Stimulated activated CD8-positive, alpha-beta memory T cell treated with anti-CD3 and anti-CD28 coated beads, Interleukin-12 subunit alpha, Interleukin-12 subunit beta, amount 100 ng/mL, for 4 hours (primary cell): ENCODE results near the gene CDH12.

Source experiments
- DNase-seq: peaks from one replicate; pipeline ENCODE4 v3.0.0-alpha.2; 2020; ENCODE audit warnings: low read depth

Gene CDH12

DNA sequence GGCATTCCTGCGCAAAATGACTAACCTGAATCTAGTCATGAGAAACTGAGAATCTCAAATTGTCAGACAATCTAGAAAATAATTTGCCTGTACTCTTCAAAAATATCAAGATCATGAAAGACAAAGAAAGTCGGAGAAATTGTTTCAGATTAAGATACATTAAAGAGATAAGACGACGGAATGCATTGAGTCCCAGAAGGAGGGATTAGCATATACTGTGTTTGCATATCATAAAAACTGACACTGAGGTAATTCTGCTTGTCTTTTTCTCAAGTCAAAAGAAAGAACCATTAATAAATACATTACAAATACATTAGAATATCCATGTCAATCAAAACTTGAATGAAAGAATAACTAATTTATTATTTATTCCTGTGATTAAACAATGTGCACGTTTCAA is 88.4 kb downstream of the CDH12 start:
- no peak for DNase-seq

GRCh38 chr5:22757776-22758175 is 95.4 kb downstream of the CDH12 start:
- no peak for DNase-seq

DNA sequence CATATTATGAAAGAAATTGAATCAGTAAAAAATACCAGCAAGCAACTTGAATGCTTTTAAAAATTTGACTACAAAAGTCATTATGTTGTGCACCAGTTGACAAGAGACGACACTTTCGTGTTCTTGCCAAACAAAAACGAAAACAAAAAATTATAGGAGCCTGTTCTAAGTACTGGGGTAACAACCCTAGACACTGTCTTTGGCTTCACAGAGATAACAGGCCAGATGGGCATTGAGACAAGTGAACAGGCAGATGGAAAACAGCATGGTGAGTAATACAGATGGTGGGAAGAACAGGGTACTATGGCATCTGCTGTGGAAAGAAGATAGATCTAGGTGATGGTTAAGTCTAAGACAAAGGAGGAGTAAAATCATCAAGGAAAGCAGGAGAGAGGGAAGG is 99.0 kb downstream of the CDH12 start:
- no peak for DNase-seq

- DNase-seq: no peak
Measured at GRCh38 chr5:22751536-22751935, 101.6 kb downstream of the CDH12 start.

- DNase-seq: no peak
Measured at GRCh38 chr5:22736443-22737003, 116.6 kb downstream of the CDH12 start.

- no peak for DNase-seq
Measured at GRCh38 chr5:22734907-22735306, 118.2 kb downstream of the CDH12 start.

- no peak for DNase-seq
Measured at GRCh38 chr5:22728610-22729009, 124.5 kb downstream of the CDH12 start.

DNA sequence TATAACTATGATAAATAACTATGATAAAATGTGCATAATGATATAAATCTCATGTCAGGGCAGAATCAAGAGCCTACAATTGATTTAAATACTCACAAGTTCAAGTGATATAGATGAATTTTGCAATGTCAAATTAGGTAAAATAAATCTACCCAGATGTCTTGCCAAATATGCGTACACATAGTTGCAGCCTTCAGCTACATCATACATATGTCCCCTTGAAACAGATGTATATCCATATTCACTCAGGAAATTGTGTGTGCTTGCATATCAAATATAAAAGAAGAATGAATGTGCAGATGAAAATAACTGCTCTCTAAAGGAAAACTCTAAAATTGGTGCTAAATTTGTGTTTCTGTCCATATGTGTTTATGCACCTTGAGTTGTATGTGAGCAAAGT is 130.7 kb downstream of the CDH12 start:
- DNase-seq: no peak

- DNase-seq: no peak
Measured at GRCh38 chr5:22722056-22722455, 131.1 kb downstream of the CDH12 start.

DNA sequence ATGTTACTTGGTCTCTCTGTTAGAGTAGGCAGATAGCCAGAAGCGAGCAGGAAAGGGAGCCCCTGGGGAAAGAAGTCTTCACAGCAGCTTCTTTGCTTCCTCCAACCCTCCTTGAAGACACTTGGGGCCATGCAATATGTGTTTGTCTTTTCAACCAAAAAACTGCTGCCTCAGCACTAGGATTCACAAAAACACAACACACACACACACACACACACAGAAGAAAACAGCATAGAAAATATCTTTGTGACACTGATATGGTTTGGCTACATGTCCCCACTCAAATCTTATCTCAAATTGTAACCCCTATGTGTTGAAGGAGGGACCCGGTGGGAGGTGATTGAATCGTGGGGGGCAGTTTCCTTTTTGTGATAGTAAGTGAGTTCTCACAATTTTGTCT is 133.3 kb downstream of the CDH12 start:
- no peak for DNase-seq

DNA sequence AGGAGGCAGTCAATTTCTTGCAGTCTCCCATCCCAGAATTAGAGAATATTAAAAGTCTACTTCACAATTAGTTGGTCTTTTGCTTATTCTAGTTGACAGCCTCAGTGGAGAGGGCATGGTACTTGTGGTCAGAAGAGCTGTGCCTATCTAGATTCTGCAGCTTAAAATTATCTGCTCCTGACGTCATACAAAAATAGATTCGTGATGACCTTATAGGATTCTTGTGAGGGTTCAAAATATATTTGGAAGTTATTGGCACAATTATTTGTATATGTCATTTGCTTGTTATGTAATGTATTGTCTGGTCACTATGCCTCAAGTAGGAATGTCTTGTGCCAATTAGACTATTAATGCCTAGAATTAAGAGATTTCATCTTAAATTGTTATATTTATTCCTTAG is 142.5 kb downstream of the CDH12 start:
- no peak for DNase-seq

- DNase-seq: no peak
Measured at GRCh38 chr5:22709743-22710142, 143.4 kb downstream of the CDH12 start.

GRCh38 chr5:22708770-22709328 is 144.3 kb downstream of the CDH12 start:
- DNase-seq: no peak

DNA sequence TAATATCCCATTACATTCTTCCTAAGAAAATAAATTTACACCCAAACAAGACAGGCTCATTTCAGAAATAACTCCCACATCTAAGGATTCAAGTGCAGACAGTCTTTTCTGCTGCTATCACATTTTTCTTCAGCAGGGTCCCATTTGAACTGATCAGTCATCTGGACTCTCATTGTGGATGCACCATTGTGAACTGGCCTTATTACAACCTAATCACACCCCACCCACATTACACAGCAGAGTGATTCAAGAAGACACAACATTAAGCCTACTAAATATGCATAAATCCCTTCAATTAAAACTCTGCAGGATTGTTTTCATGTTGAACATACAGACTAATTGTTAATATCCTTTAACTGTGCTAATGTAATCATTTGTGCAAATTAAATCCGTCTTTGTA is 146.2 kb downstream of the CDH12 start:
- no peak for DNase-seq

GRCh38 chr5:22699319-22699718 is 153.8 kb downstream of the CDH12 start:
- DNase-seq: no peak

DNA sequence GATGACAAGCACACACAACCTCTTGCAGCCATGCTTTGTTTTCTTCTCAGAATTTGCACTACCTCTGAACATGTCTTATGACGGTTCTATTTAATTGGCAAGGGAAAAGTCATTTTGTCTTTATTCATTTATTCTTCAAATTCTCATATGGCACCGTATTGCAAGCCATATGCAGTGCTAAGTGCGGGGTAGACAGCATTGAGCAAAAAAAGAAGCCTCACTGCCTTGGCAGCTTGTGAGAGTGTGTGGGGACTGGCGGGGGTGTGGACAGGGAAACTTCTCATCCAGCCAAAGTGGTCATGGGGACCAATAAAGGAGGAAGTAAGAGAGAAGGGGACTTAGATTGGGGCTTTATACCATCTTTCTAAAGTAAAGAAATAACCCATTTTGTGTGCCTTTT is 160.0 kb downstream of the CDH12 start:
- DNase-seq: no peak

- no peak for DNase-seq
Measured at GRCh38 chr5:22683050-22683449, 170.1 kb downstream of the CDH12 start.

DNA sequence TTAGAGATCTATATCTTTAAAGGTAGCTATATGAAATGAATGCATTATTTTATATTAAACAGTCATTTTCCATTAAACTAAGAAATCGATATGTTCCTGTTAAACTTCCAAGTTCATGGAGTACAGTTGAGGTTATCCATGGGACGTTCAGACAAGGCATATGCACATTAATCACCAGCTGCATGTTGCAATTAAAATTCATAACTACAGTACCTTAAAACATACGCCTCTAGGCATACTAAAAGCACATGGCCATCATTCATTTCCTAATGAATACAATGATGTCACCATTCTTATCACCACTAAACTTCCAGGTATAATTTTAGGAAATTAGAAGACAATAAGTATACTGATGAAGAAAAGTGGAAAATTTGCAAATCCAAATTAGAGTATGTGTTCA is 174.3 kb downstream of the CDH12 start:
- no peak for DNase-seq

GRCh38 chr5:22673131-22673530 is 180.0 kb downstream of the CDH12 start:
- no peak for DNase-seq

DNA sequence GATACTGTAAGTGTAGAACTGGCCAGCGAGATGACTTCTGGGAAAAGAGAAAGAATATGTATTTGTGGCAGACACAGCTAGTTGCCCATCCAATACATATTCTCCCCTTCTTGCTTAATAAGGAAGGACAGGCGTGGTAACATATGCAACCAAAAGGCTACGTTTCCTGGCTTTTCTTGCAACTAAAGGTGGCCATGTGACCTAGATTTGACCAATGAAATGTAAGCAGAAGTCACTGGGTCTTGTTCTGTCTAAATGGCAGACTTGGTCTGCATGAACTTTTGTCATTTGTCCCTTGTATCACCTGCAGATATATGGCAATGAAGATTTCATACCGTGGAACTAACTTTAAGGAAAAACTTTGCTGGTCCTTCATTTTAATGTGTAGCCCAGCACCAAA is 183.8 kb downstream of the CDH12 start:
- no peak for DNase-seq

DNA sequence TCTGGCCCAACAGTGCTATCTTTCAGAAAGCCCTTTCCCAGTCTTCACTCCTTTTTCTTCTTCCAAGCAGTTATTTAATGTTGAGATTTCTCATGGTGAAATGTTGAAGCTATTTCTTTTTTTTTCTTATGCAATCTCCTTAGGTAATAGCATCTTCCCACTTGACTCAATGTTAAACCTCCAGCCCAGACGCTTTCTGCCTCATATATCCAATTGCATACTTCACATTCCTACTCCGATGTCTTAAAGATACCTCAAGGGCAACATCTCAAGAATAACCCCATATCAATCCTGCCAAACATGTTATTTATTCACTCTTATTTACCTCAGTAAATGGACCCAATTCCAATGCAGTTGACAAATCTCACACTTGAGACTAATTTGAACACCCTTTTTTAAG is 187.3 kb downstream of the CDH12 start:
- DNase-seq: no peak

DNA sequence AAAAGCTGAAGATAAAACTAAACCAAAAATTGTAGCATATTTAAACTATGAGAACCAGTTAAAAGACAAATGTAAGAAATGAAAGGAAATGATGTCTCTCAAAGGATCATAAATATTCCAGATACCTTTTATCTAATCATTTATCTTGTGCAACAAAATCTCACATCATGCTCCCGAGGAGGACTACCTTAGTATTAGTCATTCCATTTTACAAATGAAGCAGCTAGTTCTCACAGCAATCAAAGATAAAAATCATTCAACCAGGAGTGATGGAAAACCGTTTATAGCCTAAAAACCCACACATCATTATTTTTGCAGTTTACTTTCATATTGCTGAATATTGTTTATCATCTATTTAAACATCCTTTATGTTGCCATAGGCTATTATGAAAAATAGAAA is 190.0 kb downstream of the CDH12 start:
- DNase-seq: no peak

DNA sequence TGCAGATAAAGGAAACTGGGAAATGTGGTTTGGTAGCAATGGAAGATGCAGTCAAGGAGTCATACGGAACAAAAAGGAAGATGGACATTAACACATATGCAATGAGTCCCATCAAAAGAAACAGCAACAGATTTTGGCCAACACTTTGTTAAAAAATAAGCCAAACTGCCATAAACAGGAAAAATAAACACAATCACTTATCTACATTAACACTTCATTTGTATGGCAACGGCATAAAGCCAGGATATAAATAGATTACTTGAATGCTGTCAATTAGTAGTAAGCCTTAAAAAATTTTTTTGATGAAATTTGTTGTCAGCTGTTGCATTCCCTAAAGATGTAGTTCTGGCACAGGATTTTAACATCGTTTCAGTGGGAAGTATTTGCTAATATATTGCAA is 190.8 kb downstream of the CDH12 start:
- no peak for DNase-seq

DNA sequence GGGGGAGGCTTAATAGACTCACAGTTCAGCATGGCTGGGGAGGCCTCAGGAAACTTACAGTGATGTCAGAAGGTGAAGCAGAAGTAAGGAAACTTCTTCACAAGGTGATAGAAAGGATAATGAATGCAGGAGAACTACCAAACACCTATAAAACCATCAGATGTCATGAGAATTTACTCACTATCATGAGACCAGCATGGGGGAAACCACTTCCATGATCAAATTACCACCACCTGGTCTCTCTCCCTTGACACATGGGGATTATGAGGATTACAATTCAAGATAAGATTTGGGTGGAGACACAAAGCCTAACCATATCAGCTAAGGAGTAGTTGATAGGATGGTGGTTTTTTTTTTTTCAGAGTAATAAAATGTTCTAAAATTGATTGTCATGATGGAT is 201.8 kb downstream of the CDH12 start:
- no peak for DNase-seq

DNA sequence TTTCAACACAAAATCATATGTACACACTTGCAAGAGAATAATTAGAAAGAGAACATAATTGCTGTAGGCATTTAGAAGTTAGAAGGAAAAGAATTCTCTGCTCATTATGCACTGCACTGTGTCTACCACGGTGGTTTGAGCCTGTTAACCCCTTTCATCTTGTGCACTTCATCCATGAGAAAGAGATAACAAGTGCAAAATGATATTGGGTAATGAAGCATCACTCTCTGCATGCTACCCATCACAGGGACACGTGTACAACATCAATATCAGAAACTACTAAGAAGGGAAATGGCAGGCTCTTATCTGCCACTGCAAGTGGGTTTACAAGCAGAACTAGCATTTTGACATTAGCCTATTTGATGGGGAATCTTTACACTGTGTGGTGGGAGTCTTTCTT is 202.6 kb downstream of the CDH12 start:
- DNase-seq: no peak
